WTC11 (cell line): ENCODE results near the gene RTL1. TPM values are rescaled to one million over a fixed set of nuclear protein-coding genes. Genes with fewer than 3 reads are reported as not detected.

Source experiments
- ATAC-seq: fragments of 200-7000 bp; cut with Tn5 transposase; 2 replicates; pipeline ENCODE4 v1.10.0; 2021; ENCODE audit warnings: mild to moderate bottlenecking, moderate library complexity
- CTCF ChIA-PET: fragments of 300-600 bp; sonication (Branson Sonifier 250); formaldehyde crosslinking; loops from one replicate; lab custom pipeline; 2021; ENCODE audit warnings: antibody characterized with exemption; lab: Charles Lee
- POLR2A ChIA-PET: fragments of 350-600 bp; sonication (Branson Sonifier 250); formaldehyde crosslinking; loops from one replicate; lab custom pipeline; 2021; ENCODE audit warnings: antibody characterized with exemption; lab: Charles Lee
- DNase-seq: peaks from one replicate; pipeline ENCODE4 v3.0.0; 2021; ENCODE audit warnings: low spot score
- H3K27ac Mint-ChIP-seq: 2 replicates; pipeline ENCODE4 v1.8.0; 2021; ENCODE audit warnings: mixed read lengths
- H3K27me3 Mint-ChIP-seq: 2 replicates; pipeline ENCODE4 v1.8.0; 2021; ENCODE audit warnings: low read depth, mild to moderate bottlenecking, moderate library complexity, mixed read lengths
- H3K36me3 Mint-ChIP-seq: 2 replicates; pipeline ENCODE4 v1.8.0; 2021; ENCODE audit warnings: mixed read lengths
- H3K4me1 Mint-ChIP-seq: 2 replicates; pipeline ENCODE4 v1.8.0; 2022; ENCODE audit warnings: mixed read lengths
- H3K4me3 Mint-ChIP-seq: 2 replicates; pipeline ENCODE4 v1.8.0; 2021; ENCODE audit warnings: mild to moderate bottlenecking, moderate library complexity, mixed read lengths
- H3K9me3 Mint-ChIP-seq: 2 replicates; pipeline ENCODE4 v1.8.0; 2021; ENCODE audit warnings: mixed read lengths
- ELF4 ChIP-seq: sonication (generic); formaldehyde crosslinking; IDR thresholded peaks from 2 replicates; pipeline ENCODE4 v1.8.1; 2022; ENCODE audit warnings: low read depth, mild to moderate bottlenecking, moderate library complexity, missing genetic modification reagents
- NFYB ChIP-seq: sonication (generic); formaldehyde crosslinking; conservative IDR thresholded peaks from 2 replicates; pipeline ENCODE4 v1.8.0; 2022; ENCODE audit warnings: low read depth, missing genetic modification reagents
- OVOL2 ChIP-seq: fragments of 250-450 bp; sonication (Bioruptor Pico); IDR thresholded peaks from 2 replicates; pipeline ENCODE4 v1.9.0; 2021; ENCODE audit warnings: mild to moderate bottlenecking, borderline replicate concordance
- SMAD3 ChIP-seq: sonication (generic); formaldehyde crosslinking; IDR thresholded peaks from 2 replicates; pipeline ENCODE4 v1.8.0; 2022; ENCODE audit warnings: missing genetic modification reagents, mild to moderate bottlenecking, borderline replicate concordance
- SP1 ChIP-seq: sonication (generic); formaldehyde crosslinking; conservative IDR thresholded peaks from 2 replicates; pipeline ENCODE4 v1.8.1; 2022; ENCODE audit warnings: missing genetic modification reagents
- TEAD4 ChIP-seq: sonication (generic); formaldehyde crosslinking; IDR thresholded peaks from 2 replicates; pipeline ENCODE4 v1.8.0; 2022; ENCODE audit warnings: mild to moderate bottlenecking, missing genetic modification reagents
- ZBTB21 ChIP-seq: sonication (generic); formaldehyde crosslinking; IDR thresholded peaks from 2 replicates; pipeline ENCODE4 v1.8.1; 2023; ENCODE audit warnings: mild to moderate bottlenecking, missing genetic modification reagents, borderline replicate concordance
- ZNF121 ChIP-seq: sonication (generic); formaldehyde crosslinking; IDR thresholded peaks from 2 replicates; pipeline ENCODE4 v1.8.0; 2023; ENCODE audit warnings: missing genetic modification reagents
- ZNF263 ChIP-seq: sonication (generic); formaldehyde crosslinking; IDR thresholded peaks from 2 replicates; pipeline ENCODE4 v1.8.1; 2022; ENCODE audit warnings: low read depth, mild to moderate bottlenecking, moderate library complexity, missing genetic modification reagents
- ZNF396 ChIP-seq: fragments of 250-450 bp; sonication (Bioruptor Pico); IDR thresholded peaks from 2 replicates; pipeline ENCODE4 v1.8.0; 2021; ENCODE audit warnings: mild to moderate bottlenecking, moderate library complexity, borderline replicate concordance
- ZNF671 ChIP-seq: fragments of 250-450 bp; sonication (Bioruptor Pico); IDR thresholded peaks from 2 replicates; pipeline ENCODE4 v1.8.0; 2021; ENCODE audit warnings: mild to moderate bottlenecking
- total RNA-seq: library from RNA; stranded (reverse); gene quantifications from 3 replicates; pipeline ENCODE4 v1.2.3, GENCODE V29; 2021
- TF ChIP-seq, protein P1 (sequence below): sonication (generic); formaldehyde crosslinking; IDR thresholded peaks from 2 replicates; pipeline ENCODE4 v1.8.1; 2023; ENCODE audit warnings: mild to moderate bottlenecking, missing genetic modification reagents
- TF ChIP-seq, protein P2 (sequence below): sonication (generic); formaldehyde crosslinking; IDR thresholded peaks from 2 replicates; pipeline ENCODE4 v1.8.1; 2023; ENCODE audit warnings: mild to moderate bottlenecking, missing genetic modification reagents, moderate library complexity
- TF ChIP-seq, protein P3 (sequence below): sonication (generic); formaldehyde crosslinking; IDR thresholded peaks from 2 replicates; pipeline ENCODE4 v1.8.1; 2022; ENCODE audit warnings: mild to moderate bottlenecking, missing genetic modification reagents, moderate library complexity, borderline replicate concordance
- TF ChIP-seq, protein P4 (sequence below): sonication (generic); formaldehyde crosslinking; IDR thresholded peaks from 2 replicates; pipeline ENCODE4 v1.8.0; 2022; ENCODE audit warnings: mild to moderate bottlenecking, missing genetic modification reagents
- TF ChIP-seq, protein P5 (sequence below): fragments of 250-450 bp; sonication (Bioruptor Pico); IDR thresholded peaks from 2 replicates; pipeline ENCODE4 v2.1.2; 2022; ENCODE audit warnings: mild to moderate bottlenecking, moderate library complexity
- TF ChIP-seq, protein P6 (sequence below): sonication (generic); formaldehyde crosslinking; IDR thresholded peaks from 2 replicates; pipeline ENCODE4 v1.8.1; 2022; ENCODE audit warnings: missing genetic modification reagents, borderline replicate concordance
- TF ChIP-seq, protein P7 (sequence below): sonication (generic); formaldehyde crosslinking; IDR thresholded peaks from 2 replicates; pipeline ENCODE4 v1.8.1; 2023; ENCODE audit warnings: mild to moderate bottlenecking, moderate library complexity, missing genetic modification reagents

Gene RTL1
- total RNA-seq, 1 experiment from 2014 or later, result 0.07 TPM

DNA sequence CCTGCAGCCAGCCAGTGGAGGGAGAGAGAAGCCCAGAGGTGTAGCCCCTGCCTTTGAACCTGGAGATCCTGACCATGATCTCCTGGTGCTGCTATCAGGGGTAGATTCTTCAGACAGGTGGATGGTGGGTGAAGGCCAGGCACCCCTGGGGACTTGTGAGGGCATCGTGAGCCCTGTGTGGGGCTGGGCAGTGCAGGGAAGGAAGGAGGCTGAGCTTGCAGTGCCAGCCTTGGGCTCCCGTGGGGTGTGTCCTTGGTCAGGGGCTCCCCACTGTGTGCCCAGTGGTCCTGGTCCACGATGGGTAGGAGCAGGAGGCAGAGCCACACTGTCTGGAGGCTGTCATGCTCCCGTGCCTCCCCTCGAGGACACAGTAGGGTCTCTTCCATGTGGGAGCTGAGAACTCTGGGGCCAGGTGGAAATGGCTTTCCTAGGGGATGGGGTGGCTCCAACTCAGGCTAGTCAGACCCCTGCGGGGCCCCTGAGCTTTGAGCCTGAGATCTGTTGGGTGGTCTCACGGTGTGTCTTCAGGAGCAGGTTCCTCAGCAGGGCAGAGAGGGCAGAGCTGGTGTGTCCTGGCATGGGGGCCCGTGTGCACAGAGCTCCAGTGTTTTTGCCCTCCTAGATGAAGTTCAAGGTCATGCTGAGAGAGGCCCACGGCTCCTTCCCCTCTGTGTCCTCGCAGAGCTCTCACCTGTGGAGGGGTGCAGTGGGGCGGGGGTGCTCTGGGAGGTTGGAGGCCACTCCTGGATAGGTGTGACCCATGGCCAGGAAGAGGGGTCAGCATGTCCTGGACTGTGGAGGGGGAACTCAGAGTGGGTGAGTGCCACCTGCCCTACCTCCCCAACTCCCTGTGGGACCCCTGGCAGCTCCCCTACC lies 25.0 kb downstream of the RTL1 start:
- Mint-ChIP-seq H3K27ac (no peak overlapping the region), H3K36me3 (peaks cover 32% of the 10 kb centered on the region), H3K27me3 (no peaks in the 10 kb centered on the region; the same call in 1 of the 2 replicates), H3K4me1 (no peaks in the 10 kb centered on the region), H3K9me3 (peaks cover 14% of the 10 kb centered on the region), H3K4me3 (no peak overlapping the region)
- POLR2A ChIA-PET, result no interaction called here
- CTCF ChIA-PET, result no interaction called here
- DNase-seq (no peak), ATAC-seq (no peak)
- TF ChIP-seq, protein P1, sequence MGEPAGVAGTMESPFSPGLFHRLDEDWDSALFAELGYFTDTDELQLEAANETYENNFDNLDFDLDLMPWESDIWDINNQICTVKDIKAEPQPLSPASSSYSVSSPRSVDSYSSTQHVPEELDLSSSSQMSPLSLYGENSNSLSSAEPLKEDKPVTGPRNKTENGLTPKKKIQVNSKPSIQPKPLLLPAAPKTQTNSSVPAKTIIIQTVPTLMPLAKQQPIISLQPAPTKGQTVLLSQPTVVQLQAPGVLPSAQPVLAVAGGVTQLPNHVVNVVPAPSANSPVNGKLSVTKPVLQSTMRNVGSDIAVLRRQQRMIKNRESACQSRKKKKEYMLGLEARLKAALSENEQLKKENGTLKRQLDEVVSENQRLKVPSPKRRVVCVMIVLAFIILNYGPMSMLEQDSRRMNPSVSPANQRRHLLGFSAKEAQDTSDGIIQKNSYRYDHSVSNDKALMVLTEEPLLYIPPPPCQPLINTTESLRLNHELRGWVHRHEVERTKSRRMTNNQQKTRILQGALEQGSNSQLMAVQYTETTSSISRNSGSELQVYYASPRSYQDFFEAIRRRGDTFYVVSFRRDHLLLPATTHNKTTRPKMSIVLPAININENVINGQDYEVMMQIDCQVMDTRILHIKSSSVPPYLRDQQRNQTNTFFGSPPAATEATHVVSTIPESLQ (CRISPR knock-in tag), result no peak
- no peak for TF ChIP-seq SP1 (CRISPR knock-in tag)
- TF ChIP-seq, protein P2, sequence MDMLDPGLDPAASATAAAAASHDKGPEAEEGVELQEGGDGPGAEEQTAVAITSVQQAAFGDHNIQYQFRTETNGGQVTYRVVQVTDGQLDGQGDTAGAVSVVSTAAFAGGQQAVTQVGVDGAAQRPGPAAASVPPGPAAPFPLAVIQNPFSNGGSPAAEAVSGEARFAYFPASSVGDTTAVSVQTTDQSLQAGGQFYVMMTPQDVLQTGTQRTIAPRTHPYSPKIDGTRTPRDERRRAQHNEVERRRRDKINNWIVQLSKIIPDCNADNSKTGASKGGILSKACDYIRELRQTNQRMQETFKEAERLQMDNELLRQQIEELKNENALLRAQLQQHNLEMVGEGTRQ, result no peak
- no peak for TF ChIP-seq OVOL2 (CRISPR knock-in tag)
- TF ChIP-seq ZNF396 (CRISPR knock-in tag), result no peak
- TF ChIP-seq ELF4 (CRISPR knock-in tag), result no peak
- TF ChIP-seq, protein P3, sequence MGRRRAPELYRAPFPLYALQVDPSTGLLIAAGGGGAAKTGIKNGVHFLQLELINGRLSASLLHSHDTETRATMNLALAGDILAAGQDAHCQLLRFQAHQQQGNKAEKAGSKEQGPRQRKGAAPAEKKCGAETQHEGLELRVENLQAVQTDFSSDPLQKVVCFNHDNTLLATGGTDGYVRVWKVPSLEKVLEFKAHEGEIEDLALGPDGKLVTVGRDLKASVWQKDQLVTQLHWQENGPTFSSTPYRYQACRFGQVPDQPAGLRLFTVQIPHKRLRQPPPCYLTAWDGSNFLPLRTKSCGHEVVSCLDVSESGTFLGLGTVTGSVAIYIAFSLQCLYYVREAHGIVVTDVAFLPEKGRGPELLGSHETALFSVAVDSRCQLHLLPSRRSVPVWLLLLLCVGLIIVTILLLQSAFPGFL (CRISPR knock-in tag), result no peak
- TF ChIP-seq ZNF263, result no peak
- TF ChIP-seq, protein P4, sequence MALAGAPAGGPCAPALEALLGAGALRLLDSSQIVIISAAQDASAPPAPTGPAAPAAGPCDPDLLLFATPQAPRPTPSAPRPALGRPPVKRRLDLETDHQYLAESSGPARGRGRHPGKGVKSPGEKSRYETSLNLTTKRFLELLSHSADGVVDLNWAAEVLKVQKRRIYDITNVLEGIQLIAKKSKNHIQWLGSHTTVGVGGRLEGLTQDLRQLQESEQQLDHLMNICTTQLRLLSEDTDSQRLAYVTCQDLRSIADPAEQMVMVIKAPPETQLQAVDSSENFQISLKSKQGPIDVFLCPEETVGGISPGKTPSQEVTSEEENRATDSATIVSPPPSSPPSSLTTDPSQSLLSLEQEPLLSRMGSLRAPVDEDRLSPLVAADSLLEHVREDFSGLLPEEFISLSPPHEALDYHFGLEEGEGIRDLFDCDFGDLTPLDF, result no peak
- TF ChIP-seq SMAD3 (CRISPR knock-in tag), result no peak
- no peak for TF ChIP-seq TEAD4 (CRISPR knock-in tag)
- TF ChIP-seq, protein P5, sequence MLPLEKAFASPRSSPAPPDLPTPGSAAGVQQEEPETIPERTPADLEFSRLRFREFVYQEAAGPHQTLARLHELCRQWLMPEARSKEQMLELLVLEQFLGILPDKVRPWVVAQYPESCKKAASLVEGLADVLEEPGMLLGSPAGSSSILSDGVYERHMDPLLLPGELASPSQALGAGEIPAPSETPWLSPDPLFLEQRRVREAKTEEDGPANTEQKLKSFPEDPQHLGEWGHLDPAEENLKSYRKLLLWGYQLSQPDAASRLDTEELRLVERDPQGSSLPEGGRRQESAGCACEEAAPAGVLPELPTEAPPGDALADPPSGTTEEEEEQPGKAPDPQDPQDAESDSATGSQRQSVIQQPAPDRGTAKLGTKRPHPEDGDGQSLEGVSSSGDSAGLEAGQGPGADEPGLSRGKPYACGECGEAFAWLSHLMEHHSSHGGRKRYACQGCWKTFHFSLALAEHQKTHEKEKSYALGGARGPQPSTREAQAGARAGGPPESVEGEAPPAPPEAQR, result no peak
- TF ChIP-seq ZBTB21 (CRISPR knock-in tag), result no peak
- TF ChIP-seq, protein P6, sequence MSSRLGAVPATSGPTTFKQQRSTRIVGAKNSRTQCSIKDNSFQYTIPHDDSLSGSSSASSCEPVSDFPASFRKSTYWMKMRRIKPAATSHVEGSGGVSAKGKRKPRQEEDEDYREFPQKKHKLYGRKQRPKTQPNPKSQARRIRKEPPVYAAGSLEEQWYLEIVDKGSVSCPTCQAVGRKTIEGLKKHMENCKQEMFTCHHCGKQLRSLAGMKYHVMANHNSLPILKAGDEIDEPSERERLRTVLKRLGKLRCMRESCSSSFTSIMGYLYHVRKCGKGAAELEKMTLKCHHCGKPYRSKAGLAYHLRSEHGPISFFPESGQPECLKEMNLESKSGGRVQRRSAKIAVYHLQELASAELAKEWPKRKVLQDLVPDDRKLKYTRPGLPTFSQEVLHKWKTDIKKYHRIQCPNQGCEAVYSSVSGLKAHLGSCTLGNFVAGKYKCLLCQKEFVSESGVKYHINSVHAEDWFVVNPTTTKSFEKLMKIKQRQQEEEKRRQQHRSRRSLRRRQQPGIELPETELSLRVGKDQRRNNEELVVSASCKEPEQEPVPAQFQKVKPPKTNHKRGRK (CRISPR knock-in tag), result no peak
- TF ChIP-seq, protein P7, sequence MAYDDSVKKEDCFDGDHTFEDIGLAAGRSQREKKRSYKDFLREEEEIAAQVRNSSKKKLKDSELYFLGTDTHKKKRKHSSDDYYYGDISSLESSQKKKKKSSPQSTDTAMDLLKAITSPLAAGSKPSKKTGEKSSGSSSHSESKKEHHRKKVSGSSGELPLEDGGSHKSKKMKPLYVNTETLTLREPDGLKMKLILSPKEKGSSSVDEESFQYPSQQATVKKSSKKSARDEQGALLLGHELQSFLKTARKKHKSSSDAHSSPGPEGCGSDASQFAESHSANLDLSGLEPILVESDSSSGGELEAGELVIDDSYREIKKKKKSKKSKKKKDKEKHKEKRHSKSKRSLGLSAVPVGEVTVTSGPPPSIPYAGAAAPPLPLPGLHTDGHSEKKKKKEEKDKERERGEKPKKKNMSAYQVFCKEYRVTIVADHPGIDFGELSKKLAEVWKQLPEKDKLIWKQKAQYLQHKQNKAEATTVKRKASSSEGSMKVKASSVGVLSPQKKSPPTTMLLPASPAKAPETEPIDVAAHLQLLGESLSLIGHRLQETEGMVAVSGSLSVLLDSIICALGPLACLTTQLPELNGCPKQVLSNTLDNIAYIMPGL (CRISPR knock-in tag), result no peak
- TF ChIP-seq ZNF671 (CRISPR knock-in tag), result no peak
- no peak for TF ChIP-seq ZNF121
- TF ChIP-seq NFYB, result no peak
